Caco-2 (cell line): ENCODE data around the gene MYL11. TPM values are rescaled to one million over a fixed set of nuclear protein-coding genes. Genes with fewer than 3 reads are reported as not detected.
A peak's percentile ranks its signal among the peaks of the same experiment; 100 is the strongest.
"Not testable (repeated sequence)": the region's sequence is repeated elsewhere in the genome, so short reads cannot be mapped to it uniquely, and the experiment has no call there.

ENCODE experiments used
- BruUV-seq: library from RNA; stranded (reverse); fragments of 400-500 nt; replicated peaks from 2 replicates; lab custom pipeline; 2021; lab: Mats Ljungman, UMichigan
- CTCF ChIA-PET: fragments of 300-600 bp; sonication (Branson Sonifier 250); formaldehyde crosslinking; loops from one replicate; lab custom pipeline; 2022; ENCODE audit warnings: antibody characterized with exemption; lab: Charles Lee
- POLR2A ChIA-PET: fragments of 300-600 bp; sonication (Branson Sonifier 250); formaldehyde crosslinking; loops from one replicate; lab custom pipeline; 2022; ENCODE audit warnings: antibody characterized with exemption; lab: Charles Lee
- DNase-seq, 2 experiments: peaks; one replicate each; pipeline versions ENCODE4 v3.0.0 to v3.0.0-alpha.2; 2020 to 2022
- H3K27me3 ChIP-seq: replicated peaks from 2 replicates; pipeline ENCODE4 v1.6.0; 2011; ENCODE audit warnings: low read length; ENCODE audit not compliant: control insufficient read depth, insufficient read depth
- H3K36me3 ChIP-seq: 2 replicates; pipeline ENCODE4 v1.5.1; 2011; ENCODE audit warnings: low read length; ENCODE audit not compliant: control insufficient read depth, insufficient read depth
- H3K4me1 ChIP-seq: fragments of 250-450 bp; sonication (Bioruptor Pico); 2 replicates; pipeline ENCODE4 v1.5.1; 2020; ENCODE audit warnings: mild to moderate bottlenecking
- H3K4me3 ChIP-seq: 2 replicates; pipeline ENCODE4 v1.5.1; 2011; ENCODE audit warnings: low read depth, mild to moderate bottlenecking, control low read depth, low read length
- H3K9me3 ChIP-seq: fragments of 250-450 bp; sonication (Bioruptor Pico); 2 replicates; pipeline ENCODE4 v1.5.1; 2020; ENCODE audit warnings: mild to moderate bottlenecking, moderate library complexity
- H3K27ac Mint-ChIP-seq: one replicate; pipeline ENCODE4 v1.8.0; 2022; ENCODE audit warnings: mixed read lengths; ENCODE audit not compliant: unreplicated experiment
- H3K27me3 Mint-ChIP-seq: one replicate; pipeline ENCODE4 v1.8.0; 2022; ENCODE audit warnings: mixed read lengths; ENCODE audit not compliant: insufficient read depth, unreplicated experiment
- H3K36me3 Mint-ChIP-seq: one replicate; pipeline ENCODE4 v1.8.0; 2022; ENCODE audit warnings: mild to moderate bottlenecking, mixed read lengths; ENCODE audit not compliant: insufficient read depth, unreplicated experiment
- H3K4me1 Mint-ChIP-seq: one replicate; pipeline ENCODE4 v1.8.0; 2022; ENCODE audit warnings: low read depth, mixed read lengths; ENCODE audit not compliant: unreplicated experiment
- H3K4me3 Mint-ChIP-seq: one replicate; pipeline ENCODE4 v1.8.0; 2022; ENCODE audit warnings: mild to moderate bottlenecking, moderate library complexity, mixed read lengths; ENCODE audit not compliant: unreplicated experiment
- H3K9me3 Mint-ChIP-seq: one replicate; pipeline ENCODE4 v1.8.0; 2022; ENCODE audit warnings: mixed read lengths; ENCODE audit not compliant: unreplicated experiment
- CTCF ChIP-seq, 2 experiments: fragments of 200-600 bp in 1 of 2; IDR thresholded peaks; 1 replicate in 1 of 2; 2 replicates in 1 of 2; pipeline versions ENCODE4 v1.5.1 to v1.8.0; 2011 to 2022; ENCODE audit warnings: antibody characterized with exemption in 1 of 2, control low read depth in 1 of 2, inconsistent platforms in 1 of 2, low read depth in 1 of 2, low read length in 1 of 2, mild to moderate bottlenecking in 1 of 2, moderate library complexity in 1 of 2; ENCODE audit not compliant: insufficient read depth in 1 of 2, severe bottlenecking in 1 of 2, unreplicated experiment in 1 of 2
- intact Hi-C: fragments of 100-400 bp; cut with micrococcal nuclease; formaldehyde crosslinking; loops from one replicate; pipeline ENCODE4 v1.10.0; 2022; ENCODE audit not compliant: unreplicated experiment
- total RNA-seq: library from RNA; stranded (reverse); gene quantifications from 2 replicates; pipeline ENCODE4 v1.2.3, GENCODE V29; 2022

MYL11 gene
- total RNA-seq, 1 experiment from 2014 or later: 2.9 TPM

DNA sequence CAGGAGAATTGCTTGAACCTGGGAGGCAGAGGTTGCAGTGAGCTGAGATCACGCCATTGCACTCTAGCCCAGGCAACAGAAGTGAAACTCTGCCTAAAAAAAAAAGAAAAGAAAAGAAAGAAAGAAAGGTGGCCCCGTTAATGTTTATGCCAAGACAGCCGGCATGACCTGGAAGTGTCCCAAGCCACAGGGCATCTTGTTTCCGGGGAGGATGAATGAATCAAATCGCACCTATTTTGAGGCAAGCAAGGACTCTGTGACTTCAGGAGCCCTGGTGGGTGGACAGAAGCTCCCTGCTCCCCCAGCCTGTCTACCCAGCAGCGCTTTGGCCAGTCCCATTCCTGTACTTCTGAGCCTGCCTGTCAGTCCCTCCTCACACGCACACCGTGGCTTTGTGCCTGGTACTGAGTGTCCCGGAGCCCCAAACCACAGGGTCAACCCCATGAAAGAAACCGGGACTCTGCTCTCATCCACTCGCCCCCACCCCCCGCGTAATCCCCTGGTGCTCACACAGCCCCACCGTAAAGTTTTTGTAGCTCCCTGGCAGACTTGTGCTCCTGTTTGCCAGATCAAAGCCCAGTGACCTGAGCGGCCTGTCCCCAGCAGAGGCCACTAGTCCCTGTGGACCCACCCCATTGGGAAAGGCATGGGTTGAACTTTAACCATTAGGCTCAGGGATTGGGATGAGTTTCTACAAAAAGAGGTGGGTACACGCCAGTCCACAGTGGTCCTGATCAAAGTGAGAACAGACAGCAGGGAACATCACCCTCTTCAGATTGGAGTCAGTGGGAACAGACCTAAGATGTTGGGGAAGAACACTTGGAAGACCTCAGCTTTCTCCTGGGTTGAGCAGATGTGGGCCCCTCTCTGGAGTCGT, 38.8 kb upstream of the MYL11 start:
- ChIA-PET POLR2A (interaction anchor here (1.0 to 1.4 kb wide), 3 partner anchors 35 to 260 kb away, joined by 4 to 15 read pairs (median 5); partner anchors contain the start of gene PPP4C), CTCF (interaction anchor here (1.1 to 1.4 kb wide), 5 partner anchors 14 to 74 kb away, joined by 3 to 4 read pairs (median 4); no protein-coding TSS in a partner anchor)
- Histone ChIP-seq H3K9me3 (no peaks in the 10 kb centered on the region), H3K27me3 (no peaks in the 10 kb centered on the region), H3K4me3 (peak overlapping the region; percentile 46), H3K4me1 (no peaks in the 10 kb centered on the region), H3K36me3 (no peaks in the 10 kb centered on the region)
- Mint-ChIP-seq H3K27ac (peak overlapping the region; percentile 94), H3K4me3 (peak overlapping the region; percentile 93), H3K9me3 (no peaks in the 10 kb centered on the region), H3K27me3 (no peaks in the 10 kb centered on the region), H3K36me3 (peaks cover 16% of the 10 kb centered on the region), H3K4me1 (peaks cover 8% of the 10 kb centered on the region)
- intact Hi-C loops: loop anchor here (2.0 kb wide), 1 partner anchor 19 kb away; the partner anchor contains the start of gene CD2BP2
- DNase-seq: peak in 1 of 2 experiments; percentile 48
- BruUV-seq: TSS peak; percentile 63
- peak in 1 of 2 experiments; percentile 26 for TF ChIP-seq CTCF (IDR thresholded peaks at IDR 0.05; ENCODE audit: insufficient read depth in 1 of 2, low read depth in 1 of 2, low read length in 1 of 2, severe bottlenecking in 1 of 2, unreplicated experiment in 1 of 2)

DNA sequence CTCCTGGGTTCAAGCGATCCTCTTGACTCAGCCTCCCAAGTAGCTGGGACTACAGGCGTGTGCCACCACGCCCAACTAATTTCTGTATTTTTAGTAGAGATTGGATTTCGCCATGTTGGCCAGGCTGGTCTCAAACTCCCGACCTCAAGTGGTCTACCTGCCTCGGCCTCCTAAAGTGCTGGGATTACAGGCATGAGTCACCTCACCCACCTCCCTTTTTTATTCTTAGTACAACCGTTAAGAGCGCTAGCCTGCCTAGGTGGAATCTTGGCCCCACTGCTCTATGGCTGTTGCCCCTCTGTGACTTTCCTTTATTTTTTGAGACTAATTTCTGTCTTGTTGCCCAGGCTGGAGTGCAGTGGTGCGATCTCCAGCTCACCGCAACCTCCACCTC, 36.6 kb upstream of the MYL11 start:
- H3K9me3 ChIP-seq, intact Hi-C loops, H3K36me3 ChIP-seq, POLR2A ChIA-PET, BruUV-seq, H3K27ac Mint-ChIP-seq, H3K4me3 ChIP-seq, H3K9me3 Mint-ChIP-seq, H3K27me3 ChIP-seq, H3K4me3 Mint-ChIP-seq, H3K4me1 ChIP-seq, H3K27me3 Mint-ChIP-seq, H3K4me1 Mint-ChIP-seq, DNase-seq, CTCF ChIA-PET: not testable (repeated sequence)
- peaks cover 16% of the 10 kb centered on the region for H3K36me3 Mint-ChIP-seq

- H3K4me1 ChIP-seq, intact Hi-C loops, H3K9me3 Mint-ChIP-seq, H3K4me1 Mint-ChIP-seq, DNase-seq, H3K9me3 ChIP-seq, H3K36me3 ChIP-seq, CTCF ChIA-PET, H3K27me3 ChIP-seq, BruUV-seq, H3K4me3 ChIP-seq, H3K27ac Mint-ChIP-seq, POLR2A ChIA-PET, H3K4me3 Mint-ChIP-seq, H3K27me3 Mint-ChIP-seq: not testable (repeated sequence)
- peaks cover 16% of the 10 kb centered on the region for H3K36me3 Mint-ChIP-seq
Observed at GRCh38 chr16:30338715-30339114, 35.9 kb upstream of the MYL11 start.

DNA sequence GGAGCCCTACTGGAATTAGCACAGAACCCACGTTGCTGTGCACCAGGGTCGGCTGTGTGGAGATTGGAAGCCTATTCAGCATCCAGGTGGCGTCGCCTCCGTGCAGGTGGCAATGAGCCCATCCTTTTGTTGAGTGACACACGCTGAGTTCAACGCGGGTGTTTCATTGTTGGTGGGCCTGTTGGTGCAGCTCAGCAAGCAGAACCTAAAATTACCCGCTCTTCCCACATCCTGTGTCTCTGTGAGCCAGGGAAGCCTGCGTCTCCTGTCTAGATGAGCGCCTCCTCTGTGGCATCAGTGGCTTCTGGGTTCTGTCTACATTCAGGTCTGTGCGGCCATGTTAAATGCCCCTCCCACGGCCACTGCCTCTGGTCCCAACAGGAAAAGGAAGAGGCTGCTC, 34.0 kb upstream of the MYL11 start:
- Mint-ChIP-seq H3K4me1 (peaks cover 8% of the 10 kb centered on the region), H3K4me3 (no peak overlapping the region), H3K36me3 (peaks cover 5% of the 10 kb centered on the region), H3K27me3 (no peaks in the 10 kb centered on the region), H3K9me3 (no peaks in the 10 kb centered on the region), H3K27ac (no peak overlapping the region)
- no peak for DNase-seq
- no peaks in the 10 kb centered on the region for H3K9me3 ChIP-seq
- no peak for TF ChIP-seq CTCF (IDR thresholded peaks at IDR 0.05; ENCODE audit: insufficient read depth in 1 of 2, low read depth in 1 of 2, low read length in 1 of 2, severe bottlenecking in 1 of 2, unreplicated experiment in 1 of 2)
- POLR2A ChIA-PET: no interaction called here
- H3K36me3 ChIP-seq: no peaks in the 10 kb centered on the region
- no peaks in the 10 kb centered on the region for H3K27me3 ChIP-seq
- H3K4me3 ChIP-seq: no peak overlapping the region
- CTCF ChIA-PET: interaction anchor here (1.3 kb wide), 1 partner anchor 30 kb away, joined by 3 read pairs; the partner anchor contains the start of gene TBC1D10B
- no TSS peak for BruUV-seq
- intact Hi-C loops: no loop called here
- H3K4me1 ChIP-seq: no peaks in the 10 kb centered on the region
